K562 (cell line): ENCODE data around the gene TMCO4. TPM values are rescaled to one million over a fixed set of nuclear protein-coding genes. Genes with fewer than 3 reads are reported as not detected.

Experiments
- ATAC-seq: fragments of 200-7000 bp; cut with Tn5 transposase; 3 replicates; pipeline ENCODE4 v1.9.1; 2020; ENCODE audit warnings: moderate library complexity
- BruUV-seq: library from RNA; stranded (reverse); fragments of 400-500 nt; replicated peaks from 2 replicates; lab custom pipeline; 2021; lab: Mats Ljungman, UMichigan
- CTCF ChIA-PET: fragments of 300-600 bp; formaldehyde crosslinking; extraction: SDS; loops from one replicate; lab custom pipeline; 2021; ENCODE audit warnings: low intra/inter-chr PET ratio; lab: Yijun Ruan, JAX
- POLR2A ChIA-PET: fragments of 300-600, 350-650 bp; sonication (Branson Sonifier 250); formaldehyde crosslinking; extraction: SDS; loops from one replicate; lab custom pipeline; 2021; ENCODE audit warnings: antibody characterized with exemption, inconsistent platforms; lab: Yijun Ruan, JAX
- DNase-seq, 4 experiments: peaks; one replicate each; pipeline versions ENCODE4 v3.0.0 to v3.0.0-alpha.2; 2011 to 2018; ENCODE audit warnings: low spot score in 3 of 4, mixed read lengths in 3 of 4; ENCODE audit errors: extremely low read depth in 1 of 4
- FAIRE-seq: peaks from 2 replicates; lab custom pipeline; 2011; peaks lifted over from hg19 to GRCh38; lab: Jason Lieb, UNC
- H2AFZ ChIP-seq: 2 replicates; pipeline ENCODE4 v1.6.0; 2011; ENCODE audit warnings: low read depth, low read length, control low read depth, inconsistent platforms
- H3K27ac ChIP-seq: fragments of 200-600 bp; 3 replicates; pipeline ENCODE4 v1.8.0; 2011; ENCODE audit warnings: low read depth, mild to moderate bottlenecking, control low read depth, inconsistent platforms, low read length, moderate library complexity, mixed read lengths; ENCODE audit errors: extremely low read depth
- H3K27me3 ChIP-seq, 2 experiments: fragments of 300-600 bp in 1 of 2; 2 replicates in 1 of 2; 3 replicates in 1 of 2; pipeline versions ENCODE4 v1.6.0 to v1.8.0; 2011; ENCODE audit warnings: inconsistent platforms in 2 of 2, low read length in 2 of 2, mild to moderate bottlenecking in 1 of 2, mixed read lengths in 1 of 2, moderate library complexity in 1 of 2; ENCODE audit not compliant: control insufficient read depth in 2 of 2, insufficient read depth in 2 of 2
- H3K36me3 ChIP-seq: fragments of 300-600 bp; 3 replicates; pipeline ENCODE4 v1.8.0; 2011; ENCODE audit warnings: mild to moderate bottlenecking, low read length, inconsistent platforms; ENCODE audit not compliant: control insufficient read depth, insufficient read depth
- H3K4me1 ChIP-seq, 2 experiments: fragments of 200-600 bp in 1 of 2; replicated peaks in 1 of 2; 2 replicates in 1 of 2; 3 replicates in 1 of 2; pipeline versions ENCODE4 v1.5.1 to v1.8.0; 2011; ENCODE audit warnings: inconsistent platforms in 2 of 2, low read length in 2 of 2, mild to moderate bottlenecking in 1 of 2, mixed read lengths in 1 of 2, moderate library complexity in 1 of 2; ENCODE audit not compliant: control insufficient read depth in 2 of 2, insufficient read depth in 2 of 2
- H3K4me2 ChIP-seq: 2 replicates; pipeline ENCODE4 v1.6.1; 2011; ENCODE audit warnings: low read length, control low read depth, inconsistent platforms, mixed read lengths; ENCODE audit not compliant: insufficient read depth
- H3K4me3 ChIP-seq: fragments of 200-600 bp; sonication (generic), shearing (Covaris generic); 2 replicates; pipeline ENCODE4 v1.5.1; 2016; ENCODE audit warnings: control low read depth, inconsistent platforms
- H3K79me2 ChIP-seq: fragments of 200-600 bp; 3 replicates; pipeline ENCODE4 v1.8.0; 2011; ENCODE audit warnings: low read length, inconsistent platforms; ENCODE audit not compliant: control insufficient read depth, insufficient read depth
- H3K9ac ChIP-seq, 2 experiments: 2 replicates each; pipeline versions ENCODE4 v1.6.0 to v1.6.1; 2011; ENCODE audit warnings: low read depth in 2 of 2, low read length in 2 of 2, control low read depth in 1 of 2, inconsistent platforms in 1 of 2, mild to moderate bottlenecking in 1 of 2, mixed read lengths in 1 of 2; ENCODE audit not compliant: insufficient read depth in 1 of 2
- H3K9me1 ChIP-seq: one replicate; pipeline ENCODE4 v1.6.0; 2011; ENCODE audit warnings: inconsistent platforms, mild to moderate bottlenecking, low read length, moderate library complexity; ENCODE audit not compliant: control insufficient read depth, insufficient read depth
- H3K9me3 ChIP-seq: replicated peaks from 2 replicates; pipeline ENCODE4 v1.5.1; 2011; ENCODE audit warnings: low read depth, low read length, inconsistent platforms; ENCODE audit not compliant: control insufficient read depth, insufficient read depth
- H4K20me1 ChIP-seq: replicated peaks from 2 replicates; pipeline ENCODE4 v1.6.1; 2011; ENCODE audit warnings: low read length, inconsistent platforms, mixed read lengths; ENCODE audit not compliant: control insufficient read depth, insufficient read depth
- CHD2 ChIP-seq: IDR thresholded peaks from 2 replicates; pipeline ENCODE4 v1.6.1; 2011; ENCODE audit warnings: low read depth, low read length
- HDAC2 ChIP-seq: fragments of 450-650 bp; IDR thresholded peaks from 2 replicates; pipeline ENCODE4 v1.6.1; 2016; ENCODE audit warnings: mild to moderate bottlenecking
- NFIC ChIP-seq: fragments of 450-650 bp; IDR thresholded peaks from 2 replicates; pipeline ENCODE4 v1.6.1; 2017; ENCODE audit warnings: mild to moderate bottlenecking, inconsistent platforms
- WGBS: fragments of 100-300 bp; shearing (Covaris generic); methylation state at CpG from one replicate; pipeline ENCODE4 v1.1.6; 2016; ENCODE audit warnings: low coverage, mixed read lengths; ENCODE audit not compliant: insufficient coverage; ENCODE audit errors: missing lambda C conversion rate; 5-methylcytosine and 5-hydroxymethylcytosine counted together
- in situ Hi-C: fragments of 300-500 bp; cut with MboI; formaldehyde crosslinking; loops from 4 replicates; pipeline ENCODE4 v1.15.0; 2018; ENCODE audit warnings: inconsistent platforms, mixed read lengths
- intact Hi-C: fragments of 100-400 bp; cut with micrococcal nuclease; formaldehyde crosslinking; loops from 2 replicates; pipeline ENCODE4 v1.14.2; 2022
- polyA plus RNA-seq, 8 experiments: library from polyadenylated mRNA; depleted of rRNA in 4 of 8; stranded (reverse) in 5 of 8; unstranded in 3 of 8; fragments of >200 nt; fragmentation: Nextera tagmentation in 2 of 8; fragmentation: Illumina TruSeq in 1 of 8; extraction: Ambion mirVana in 2 of 8; extraction: Trizol in 1 of 8; gene quantifications; 2 replicates each; pipeline versions ENCODE4 v1.2.1 to v1.2.3, GENCODE V29; 2011 to 2014; ENCODE audit warnings: inconsistent platforms in 1 of 8, missing spikeins in 1 of 8
- total RNA-seq, 7 experiments: library from RNA; depleted of rRNA in 6 of 7; stranded (reverse); fragments of >200 nt in 6 of 7; fragmentation: Illumina TruSeq in 2 of 7; extraction: Trizol in 2 of 7; gene quantifications; 2 replicates each; pipeline versions ENCODE4 v1.2.1 to v1.2.3, GENCODE V29; 2011 to 2021; ENCODE audit warnings: low replicate concordance in 1 of 7
- TF ChIP-seq, protein P1 (sequence below), 2 experiments: fragments of 150-350 bp in 1 of 2; IDR thresholded peaks; 2 replicates each; pipeline ENCODE4 v1.6.1; 2012 to 2016; ENCODE audit warnings: low read depth in 2 of 2, low read length in 2 of 2, mild to moderate bottlenecking in 1 of 2, moderate library complexity in 1 of 2

TMCO4 gene
- total and polyA plus RNA-seq, 9 of the 15 experiments (the other 6 are each of a cell fraction or from before 2014, with no cell fraction given), result 0.06 to 2.1 (median 1.2) TPM

DNA sequence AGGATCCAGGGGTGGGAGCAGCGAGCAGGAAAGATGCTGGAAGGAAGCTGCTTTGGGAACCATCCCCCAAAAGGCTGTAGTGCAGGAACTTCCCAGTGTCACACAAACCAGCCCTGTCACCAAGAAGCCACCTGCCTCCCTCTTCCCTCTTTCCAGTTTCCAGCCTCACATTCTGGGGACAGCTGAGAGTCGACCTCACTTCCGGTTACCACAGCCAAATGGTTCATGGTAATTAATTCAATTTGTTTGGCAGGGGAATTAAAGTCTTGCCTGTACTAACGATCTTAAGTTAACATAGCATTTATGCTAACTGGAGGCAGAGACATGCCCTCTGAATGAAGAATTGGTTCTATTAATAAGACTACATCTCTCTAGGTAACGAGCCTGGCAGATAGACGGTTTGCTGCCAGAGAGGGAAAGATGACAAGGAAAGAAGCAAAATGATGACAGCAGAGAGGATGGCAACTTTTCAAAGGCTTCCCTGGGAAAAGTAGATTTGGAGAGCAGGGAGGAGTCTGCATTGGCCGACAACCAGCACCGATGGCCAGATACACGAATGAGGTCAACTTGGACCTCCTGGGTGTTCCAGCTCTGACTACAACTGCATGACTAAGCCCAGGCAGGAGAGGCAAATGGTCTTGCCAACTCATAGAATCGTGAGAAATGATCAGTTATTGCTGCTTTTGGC lies 64.1 kb downstream of the TMCO4 start (continued):
- TF ChIP-seq, protein P1, sequence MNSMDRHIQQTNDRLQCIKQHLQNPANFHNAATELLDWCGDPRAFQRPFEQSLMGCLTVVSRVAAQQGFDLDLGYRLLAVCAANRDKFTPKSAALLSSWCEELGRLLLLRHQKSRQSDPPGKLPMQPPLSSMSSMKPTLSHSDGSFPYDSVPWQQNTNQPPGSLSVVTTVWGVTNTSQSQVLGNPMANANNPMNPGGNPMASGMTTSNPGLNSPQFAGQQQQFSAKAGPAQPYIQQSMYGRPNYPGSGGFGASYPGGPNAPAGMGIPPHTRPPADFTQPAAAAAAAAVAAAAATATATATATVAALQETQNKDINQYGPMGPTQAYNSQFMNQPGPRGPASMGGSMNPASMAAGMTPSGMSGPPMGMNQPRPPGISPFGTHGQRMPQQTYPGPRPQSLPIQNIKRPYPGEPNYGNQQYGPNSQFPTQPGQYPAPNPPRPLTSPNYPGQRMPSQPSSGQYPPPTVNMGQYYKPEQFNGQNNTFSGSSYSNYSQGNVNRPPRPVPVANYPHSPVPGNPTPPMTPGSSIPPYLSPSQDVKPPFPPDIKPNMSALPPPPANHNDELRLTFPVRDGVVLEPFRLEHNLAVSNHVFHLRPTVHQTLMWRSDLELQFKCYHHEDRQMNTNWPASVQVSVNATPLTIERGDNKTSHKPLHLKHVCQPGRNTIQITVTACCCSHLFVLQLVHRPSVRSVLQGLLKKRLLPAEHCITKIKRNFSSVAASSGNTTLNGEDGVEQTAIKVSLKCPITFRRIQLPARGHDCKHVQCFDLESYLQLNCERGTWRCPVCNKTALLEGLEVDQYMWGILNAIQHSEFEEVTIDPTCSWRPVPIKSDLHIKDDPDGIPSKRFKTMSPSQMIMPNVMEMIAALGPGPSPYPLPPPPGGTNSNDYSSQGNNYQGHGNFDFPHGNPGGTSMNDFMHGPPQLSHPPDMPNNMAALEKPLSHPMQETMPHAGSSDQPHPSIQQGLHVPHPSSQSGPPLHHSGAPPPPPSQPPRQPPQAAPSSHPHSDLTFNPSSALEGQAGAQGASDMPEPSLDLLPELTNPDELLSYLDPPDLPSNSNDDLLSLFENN (IDR thresholded peaks at IDR 0.05; ENCODE audit: low read depth in 2 of 2, low read length in 2 of 2), result no peak
- no peak for TF ChIP-seq HDAC2

DNA sequence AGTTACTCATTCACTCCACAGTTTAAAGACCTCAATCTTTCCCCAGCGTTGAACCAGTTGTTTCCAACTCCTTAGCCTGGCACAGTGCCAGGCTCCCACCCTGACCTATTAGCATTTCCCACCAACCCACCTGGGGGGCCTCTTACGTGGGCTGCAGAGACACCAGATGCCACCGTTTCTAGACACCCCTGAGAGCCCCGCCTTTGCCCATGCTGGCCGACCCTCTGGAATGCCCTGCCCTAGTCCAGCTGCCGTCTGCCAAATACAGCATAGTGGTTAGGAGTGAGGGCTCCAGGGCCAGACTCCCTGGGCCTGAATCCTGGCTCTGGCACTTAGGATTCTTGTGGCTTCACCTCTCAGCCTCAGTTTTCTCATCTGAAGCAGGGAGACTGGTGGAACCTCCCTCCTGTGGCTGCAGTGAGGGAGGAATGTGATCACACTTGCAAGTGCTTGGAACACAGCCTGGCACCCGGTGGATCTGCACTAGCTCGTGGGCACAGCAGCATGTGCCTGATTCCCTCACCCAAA lies 65.2 kb downstream of the TMCO4 start:
- Histone ChIP-seq H3K9ac (no peak overlapping the region), H3K4me2 (no peak overlapping the region), H3K27me3 (peaks cover 7 to 51% of the 10 kb centered on the region in 2 experiments; a peak in 4 of 5 replicates), H3K79me2 (no peaks in the 10 kb centered on the region), H2AFZ (no peak overlapping the region), H3K4me1 (no peaks in the 10 kb centered on the region; a peak in 1 of 5 replicates)
- intact Hi-C loops, result no loop called here
- no peak for TF ChIP-seq CHD2
- peak; percentile 86 for TF ChIP-seq NFIC
- TF ChIP-seq, all 486 proteins: peak for 1
- POLR2A ChIA-PET, result interaction anchor here (0.6 kb wide), 1 partner anchor 873 kb away, joined by 3 read pairs; no protein-coding TSS in a partner anchor
- no peak overlapping the region for H3K4me3 ChIP-seq
- peaks cover 5% of the 10 kb centered on the region for H3K9me3 ChIP-seq
- H3K9me1 ChIP-seq, result no peaks in the 10 kb centered on the region
- H4K20me1 ChIP-seq, result no peaks in the 10 kb centered on the region
- BruUV-seq, result no TSS peak
- FAIRE-seq (no peak), ATAC-seq (no peak), DNase-seq (no peak)
- H3K27ac ChIP-seq, result no peak overlapping the region
- in situ Hi-C loops, result no loop called here
- CTCF ChIA-PET, result no interaction called here
- no peaks in the 10 kb centered on the region for H3K36me3 ChIP-seq
- WGBS, result 2% methylated on average over 8 of the region's 8 CpGs
